Pancreas (tissue), 10 donors: ENCODE data around the gene SEPTIN1. TPM values are rescaled to one million over a fixed set of nuclear protein-coding genes. Genes with fewer than 3 reads are reported as not detected.

Source experiments
- ATAC-seq, 4 donors: fragments of 200-7000 bp; cut with Tn5 transposase; one replicate each; pipeline versions ENCODE4 v1.8.0 to v1.9.1; 2020; ENCODE audit warnings: mild to moderate bottlenecking in 4 of 4, moderate library complexity in 4 of 4
- DNase-seq, 6 donors: peaks; one replicate each; pipeline ENCODE4 v3.0.0-alpha.2; 2020
- FAIRE-seq: peaks from 2 replicates; lab custom pipeline; 2012; peaks lifted over from hg19 to GRCh38; lab: Jason Lieb, UNC
- H3K27ac ChIP-seq, 4 donors: fragments of 200-600 bp; sonication (generic); 1 replicate in 3 of 4; 2 replicates in 1 of 4; pipeline versions ENCODE4 v1.5.0 to v1.8.0; 2020
- H3K27me3 ChIP-seq, 4 donors: fragments of 200-600 bp; one replicate each; pipeline ENCODE4 v1.8.0; 2021
- H3K36me3 ChIP-seq, 3 donors: fragments of 200-600 bp; sonication (generic) in 1 of 3; one replicate each; pipeline versions ENCODE4 v1.5.0 to v1.8.0; 2020 to 2021
- H3K4me1 ChIP-seq, 3 donors: fragments of 200-600 bp; one replicate each; pipeline ENCODE4 v1.8.0; 2021
- H3K4me3 ChIP-seq, 4 donors: fragments of 200-600 bp; sonication (generic) in 2 of 4; one replicate each; pipeline versions ENCODE4 v1.5.0 to v1.8.0; 2020 to 2021
- H3K9me3 ChIP-seq, 4 donors: fragments of 200-600 bp; one replicate each; pipeline ENCODE4 v1.8.0; 2021
- CTCF ChIP-seq, 4 donors: fragments of 200-600 bp; sonication (generic) in 3 of 4; IDR thresholded peaks; one replicate each; pipeline versions ENCODE4 v1.5.0 to v1.8.0; 2021; ENCODE audit warnings: antibody characterized with exemption in 4 of 4
- WGBS, 2 donors: extraction: QIAGEN DNeasy Blood & Tissue Kit; methylation state at CpG; one replicate each; pipeline ENCODE4 v1.1.7; 2013; 5-methylcytosine and 5-hydroxymethylcytosine counted together
- intact Hi-C, 3 donors: fragments of 100-400 bp; cut with DNase I; formaldehyde crosslinking; loops; one replicate each; pipeline versions ENCODE4 v1.11.1 to v1.14.2; 2022
- polyA plus RNA-seq, 2 donors: library from polyadenylated mRNA; stranded (reverse); fragments of 200-250 nt; gene quantifications; one replicate each; pipeline ENCODE4 v1.2.3, GENCODE V29; 2013
- total RNA-seq, 6 donors: library from RNA; stranded (reverse); fragmentation: NEBNext Ultra II Directional in 4 of 6; extraction: Animal tissue kit (Norgen Biotek cat#: 25700) in 4 of 6; gene quantifications; one replicate each; pipeline versions ENCODE4 v1.2.1 to v1.2.4, GENCODE V29; 2021 to 2023
- donor health status: healthy with polysubstance abuse.
- donor health status: DM: no; HTN: no; CAD: no; lungs with moderate emphysema.
- donor health status: DM: no; HTN: no; CAD: no.
- donor health status: control.
- donor health status: control.
- donor health status: Bipolar disorder and iron deficiency.
- donor health status: DM: yes; HTN: yes; CAD: no.
- donor health status: DM: no; HTN: no; CAD: no.
- donor health status: DM: no; HTN: no; CAD: no.
- donor health status: DM: yes; HTN: yes; CAD: no.

The SEPTIN1 gene
- total and polyA plus RNA-seq, 8 donors, result 0.63 to 3.3 (median 1.5) TPM

DNA sequence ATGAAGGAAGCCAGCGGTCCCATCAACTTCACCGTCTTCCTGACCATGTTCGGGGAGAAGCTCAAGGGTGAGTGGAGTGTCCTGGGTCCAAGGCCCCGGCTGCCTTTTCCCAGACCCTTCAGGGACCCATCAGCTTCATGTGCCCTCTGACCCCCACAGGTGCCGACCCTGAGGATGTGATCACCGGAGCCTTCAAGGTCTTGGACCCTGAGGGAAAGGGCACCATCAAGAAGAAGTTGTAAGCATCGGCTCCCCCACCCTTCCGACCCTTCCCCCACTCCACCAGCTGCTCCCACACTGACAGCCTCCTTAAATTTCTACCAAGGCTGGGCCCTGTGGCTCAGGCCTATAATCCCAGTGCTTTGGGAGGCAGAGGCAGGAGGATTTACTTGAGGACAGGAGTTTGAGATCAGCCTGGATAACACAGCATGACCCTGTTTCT, 5.9 kb downstream of the SEPTIN1 start:
- Histone ChIP-seq H3K4me3 (no peak overlapping the region), H3K27ac (no peak overlapping the region), H3K9me3 (no peaks in the 10 kb centered on the region), H3K36me3 (no peaks in the 10 kb centered on the region), H3K4me1 (peaks cover 0 to 9% (median 7%) of the 10 kb centered on the region in 3 donors), H3K27me3 (no peaks in the 10 kb centered on the region)
- WGBS, 2 donors, result 91% methylated on average over 8 of the region's 8 CpGs
- ATAC-seq (no peak), DNase-seq (peak in 2 of 6 donors; percentile 22 to 28), FAIRE-seq (no peak)
- intact Hi-C loops, result no loop called here
- TF ChIP-seq CTCF (IDR thresholded peaks at IDR 0.05), result no peak

DNA sequence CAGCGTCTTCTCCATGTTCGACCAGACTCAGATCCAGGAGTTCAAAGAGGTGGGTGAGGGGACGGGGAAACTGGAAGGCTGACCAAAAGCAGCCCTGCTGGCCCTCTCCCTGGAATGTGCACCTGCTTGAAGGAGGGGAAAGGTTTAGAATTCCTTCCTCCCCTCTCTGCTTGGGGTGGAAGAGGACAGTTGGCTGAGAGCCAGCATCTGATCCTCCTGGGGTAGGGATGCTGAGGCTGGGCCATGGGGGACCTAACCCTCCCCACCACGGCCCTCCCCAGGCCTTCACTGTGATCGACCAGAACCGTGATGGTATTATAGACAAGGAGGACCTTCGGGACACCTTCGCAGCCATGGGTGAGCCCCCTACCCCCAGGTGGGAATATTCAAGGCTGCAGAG, 6.5 kb downstream of the SEPTIN1 start:
- ATAC-seq (no peak), DNase-seq (peak in 2 of 6 donors; percentile 23 to 37), FAIRE-seq (no peak)
- intact Hi-C loops, result no loop called here
- Histone ChIP-seq H3K27me3 (no peaks in the 10 kb centered on the region), H3K27ac (no peak overlapping the region), H3K36me3 (no peaks in the 10 kb centered on the region), H3K4me3 (no peak overlapping the region), H3K4me1 (peaks cover 0 to 9% (median 7%) of the 10 kb centered on the region in 3 donors), H3K9me3 (no peaks in the 10 kb centered on the region)
- no peak for TF ChIP-seq CTCF (IDR thresholded peaks at IDR 0.05)
- 89% methylated on average over 8 of the region's 8 CpGs for whole genome bisulfite sequencing, 2 donors

- ATAC-seq (no peak), DNase-seq (peak in 1 of 6 donors; percentile 20), FAIRE-seq (no peak)
- no peak within 1 kb of the TSS for H3K4me3 ChIP-seq
- H3K27me3 ChIP-seq, result no peaks in the 10 kb centered on the region
- H3K27ac ChIP-seq, result peak within 1 kb of the TSS; percentile 35 to 75 (median 66)
- H3K9me3 ChIP-seq, result no peaks in the 10 kb centered on the region
- TF ChIP-seq CTCF (IDR thresholded peaks at IDR 0.05), result no peak
- no peaks in the 10 kb centered on the region for H3K36me3 ChIP-seq
- peaks cover 0 to 9% (median 7%) of the 10 kb centered on the region in 3 donors for H3K4me1 ChIP-seq
- 92 to 95% methylated on average over 6 of the region's 6 CpGs for WGBS, 2 donors
- intact Hi-C loops, result no loop called here
Measured at GRCh38 chr16:30374538-30374937, 7.8 kb downstream of the SEPTIN1 start, which contains the start of gene MYL11. Gene MYL11 (plus strand): TSS chr16:30374802. CDS start chr16:30374858, 56 bp downstream.

DNA sequence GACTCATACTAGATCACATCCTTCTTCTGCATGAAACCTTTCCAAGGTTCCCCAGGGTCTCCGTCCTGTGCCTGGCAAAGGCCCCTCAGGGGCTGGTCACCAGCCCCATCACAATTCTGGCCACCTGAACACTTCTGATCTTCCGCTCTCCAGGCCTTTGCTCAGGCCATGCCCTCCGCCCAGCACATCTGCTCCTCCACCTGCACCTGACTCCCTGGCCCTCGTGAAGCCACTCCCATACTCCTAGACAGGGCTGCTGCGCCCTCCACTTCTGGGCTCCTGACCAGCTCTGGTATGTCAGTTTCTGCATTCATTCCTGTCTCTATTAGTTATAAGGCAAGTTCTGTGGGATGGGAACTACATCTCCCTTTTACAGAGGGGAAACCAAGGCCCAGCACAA, 9.6 kb downstream of the SEPTIN1 start:
- FAIRE-seq, result no peak
- Histone ChIP-seq H3K4me3 (no peak overlapping the region), H3K4me1 (peaks cover 4 to 10% (median 7%) of the 10 kb centered on the region in 3 donors), H3K36me3 (no peaks in the 10 kb centered on the region), H3K9me3 (no peaks in the 10 kb centered on the region), H3K27me3 (no peaks in the 10 kb centered on the region), H3K27ac (peak overlapping the region in 2 of 4 donors; percentile 10 to 73)
- no peak for ATAC-seq
- no peak for TF ChIP-seq CTCF (IDR thresholded peaks at IDR 0.05)
- intact Hi-C loops, result no loop called here
- peak in 2 of 6 donors; percentile 26 to 37 for DNase-seq
- WGBS, 2 donors, result 77 to 88% methylated on average over 5 of the region's 5 CpGs

DNA sequence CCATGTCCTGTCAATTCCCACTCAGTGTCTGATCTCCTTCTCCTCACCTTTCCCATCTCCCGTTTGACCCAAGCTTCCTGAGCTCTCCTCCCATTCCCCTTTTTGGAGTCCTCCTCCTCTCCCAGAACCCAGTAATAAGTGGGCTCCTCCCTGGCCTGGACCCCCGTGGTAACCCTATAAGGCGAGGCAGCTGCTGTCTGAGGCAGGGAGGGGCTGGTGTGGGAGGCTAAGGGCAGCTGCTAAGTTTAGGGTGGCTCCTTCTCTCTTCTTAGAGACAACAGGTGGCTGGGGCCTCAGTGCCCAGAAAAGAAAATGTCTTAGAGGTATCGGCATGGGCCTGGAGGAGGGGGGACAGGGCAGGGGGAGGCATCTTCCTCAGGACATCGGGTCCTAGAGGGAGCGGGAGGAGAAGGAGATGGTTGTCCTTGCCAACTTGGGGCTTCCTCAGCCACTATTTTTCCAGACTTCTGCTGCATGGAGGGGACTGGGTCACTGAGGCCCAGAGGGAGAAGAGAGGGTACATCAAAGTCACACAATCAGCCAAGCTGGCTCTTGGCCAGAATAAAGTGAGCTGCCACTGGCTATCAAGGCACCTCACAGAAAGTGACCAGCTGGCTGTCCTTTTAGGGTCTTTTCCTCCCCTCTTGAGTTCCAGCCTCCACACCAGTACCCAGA, 10.2 kb downstream of the SEPTIN1 start:
- 74 to 81% methylated on average over 6 of the region's 6 CpGs for WGBS, 2 donors
- Histone ChIP-seq H3K4me1 (peaks cover 7 to 15% (median 9%) of the 10 kb centered on the region in 3 donors), H3K9me3 (no peaks in the 10 kb centered on the region), H3K27ac (peak overlapping the region in 2 of 4 donors; percentile 10 to 86), H3K36me3 (no peaks in the 10 kb centered on the region), H3K27me3 (no peaks in the 10 kb centered on the region), H3K4me3 (no peak overlapping the region)
- no peak for ATAC-seq
- no peak for FAIRE-seq
- DNase-seq, result peak in 2 of 6 donors; percentile 35 to 44
- intact Hi-C loops, result no loop called here
- TF ChIP-seq CTCF (IDR thresholded peaks at IDR 0.05), result no peak
